Liver (tissue), 9 donors: ENCODE measurements around the gene MAPT. TPM values are rescaled to one million over a fixed set of nuclear protein-coding genes. Genes with fewer than 3 reads are reported as not detected.

Source experiments
- DNase-seq: peaks from one replicate; pipeline ENCODE4 v3.0.0-alpha.2; 2017; ENCODE audit warnings: low spot score
- H3K27ac ChIP-seq, 2 donors: one replicate each; pipeline ENCODE4 v1.7.0; 2013; ENCODE audit warnings: inconsistent platforms in 2 of 2, low read length in 2 of 2, control low read depth in 1 of 2, low read depth in 1 of 2, mild to moderate bottlenecking in 1 of 2
- H3K27me3 ChIP-seq, 4 donors: one replicate each; pipeline versions ENCODE4 v1.6.1 to v1.7.0; 2013; ENCODE audit warnings: low read length in 3 of 4, inconsistent platforms in 1 of 4, mild to moderate bottlenecking in 1 of 4, moderate library complexity in 1 of 4; ENCODE audit not compliant: control insufficient read depth in 4 of 4, insufficient read depth in 4 of 4
- H3K36me3 ChIP-seq, 4 donors: one replicate each; pipeline versions ENCODE4 v1.6.1 to v1.7.0; 2013; ENCODE audit warnings: low read length in 3 of 4, mild to moderate bottlenecking in 3 of 4, low read depth in 1 of 4, moderate library complexity in 1 of 4; ENCODE audit not compliant: control insufficient read depth in 4 of 4, insufficient read depth in 3 of 4
- H3K4me1 ChIP-seq, 4 donors: one replicate each; pipeline versions ENCODE4 v1.6.1 to v1.7.0; 2013; ENCODE audit warnings: low read length in 3 of 4, mild to moderate bottlenecking in 3 of 4, moderate library complexity in 1 of 4; ENCODE audit not compliant: control insufficient read depth in 4 of 4, insufficient read depth in 4 of 4
- H3K4me3 ChIP-seq, 3 donors: one replicate each; pipeline versions ENCODE4 v1.6.1 to v1.7.0; 2013; ENCODE audit warnings: low read length in 3 of 3, control low read depth in 1 of 3, low read depth in 1 of 3, mild to moderate bottlenecking in 1 of 3
- H3K9ac ChIP-seq, 2 donors: one replicate each; pipeline ENCODE4 v1.7.0; 2013; ENCODE audit warnings: low read length in 2 of 2, mild to moderate bottlenecking in 2 of 2, moderate library complexity in 2 of 2, control low read depth in 1 of 2, low read depth in 1 of 2
- H3K9me3 ChIP-seq, 4 donors: one replicate each; pipeline versions ENCODE4 v1.6.1 to v1.7.0; 2013; ENCODE audit warnings: low read length in 3 of 4; ENCODE audit not compliant: control insufficient read depth in 4 of 4
- CTCF ChIP-seq: fragments of 150-350 bp; IDR thresholded peaks from 2 replicates; pipeline ENCODE4 v1.5.1; 2017; ENCODE audit warnings: improper control_type of control experiment, low read depth, low read length; ENCODE audit not compliant: missing input control
- FOXA1 ChIP-seq: IDR thresholded peaks from 2 replicates; pipeline ENCODE4 v1.6.1; 2016; ENCODE audit warnings: antibody characterized with exemption
- FOXA2 ChIP-seq: IDR thresholded peaks from 2 replicates; pipeline ENCODE4 v1.6.1; 2016; ENCODE audit warnings: antibody characterized with exemption
- GABPA ChIP-seq, 2 donors: IDR thresholded peaks in 1 of 2; conservative IDR thresholded peaks in 1 of 2; 2 replicates each; pipeline ENCODE4 v1.6.1; 2016; ENCODE audit warnings: antibody characterized with exemption in 2 of 2, mild to moderate bottlenecking in 1 of 2, moderate library complexity in 1 of 2
- HNF4A ChIP-seq, 2 donors: conservative IDR thresholded peaks; 2 replicates each; pipeline ENCODE4 v1.6.1; 2016; ENCODE audit warnings: antibody characterized with exemption in 2 of 2, mild to moderate bottlenecking in 2 of 2
- HNF4G ChIP-seq: IDR thresholded peaks from 2 replicates; pipeline ENCODE4 v1.6.1; 2016; ENCODE audit warnings: antibody characterized with exemption
- JUND ChIP-seq, 2 donors: IDR thresholded peaks; 2 replicates each; pipeline ENCODE4 v1.6.1; 2016; ENCODE audit warnings: antibody characterized with exemption in 2 of 2
- NR2F2 ChIP-seq: IDR thresholded peaks from 2 replicates; pipeline ENCODE4 v1.6.1; 2016; ENCODE audit warnings: antibody characterized with exemption
- RAD21 ChIP-seq, 2 donors: IDR thresholded peaks; 2 replicates each; pipeline ENCODE4 v1.6.1; 2016; ENCODE audit warnings: antibody characterized with exemption in 2 of 2, mild to moderate bottlenecking in 2 of 2
- RXRA ChIP-seq, 2 donors: IDR thresholded peaks; 2 replicates each; pipeline ENCODE4 v1.6.1; 2017 to 2018; ENCODE audit warnings: antibody characterized with exemption in 2 of 2, mild to moderate bottlenecking in 1 of 2
- SP1 ChIP-seq: IDR thresholded peaks from 2 replicates; pipeline ENCODE4 v1.6.1; 2018; ENCODE audit warnings: antibody characterized with exemption, mild to moderate bottlenecking
- YY1 ChIP-seq: IDR thresholded peaks from 2 replicates; pipeline ENCODE4 v1.6.1; 2016; ENCODE audit warnings: antibody characterized with exemption, mild to moderate bottlenecking
- ZBTB33 ChIP-seq: IDR thresholded peaks from 2 replicates; pipeline ENCODE4 v1.6.1; 2016; ENCODE audit warnings: antibody characterized with exemption
- WGBS: extraction: QIAGEN DNeasy Blood & Tissue Kit; methylation state at CpG from one replicate; pipeline ENCODE4 v1.1.7; 2013; 5-methylcytosine and 5-hydroxymethylcytosine counted together
- polyA plus RNA-seq, 2 donors: library from polyadenylated mRNA; stranded (reverse) in 1 of 2; unstranded in 1 of 2; fragments of 200-250 nt in 1 of 2; fragments of >200 nt in 1 of 2; fragmentation: Nextera tagmentation in 1 of 2; extraction: Ambion mirVana in 1 of 2; gene quantifications; one replicate each; pipeline versions ENCODE4 v1.2.1 to v1.2.3, GENCODE V29; 2013 to 2015
- total RNA-seq, 2 donors: library from RNA; depleted of rRNA; stranded (reverse); fragments of >200 nt; gene quantifications; one replicate each; pipeline ENCODE4 v1.2.3, GENCODE V29; 2014
- TF ChIP-seq, protein P1 (sequence below): IDR thresholded peaks from 2 replicates; pipeline ENCODE4 v1.6.1; 2016; ENCODE audit warnings: antibody characterized with exemption
- TF ChIP-seq, protein P2 (sequence below): IDR thresholded peaks from 2 replicates; pipeline ENCODE4 v1.6.1; 2016; ENCODE audit warnings: antibody characterized with exemption, mild to moderate bottlenecking
- donor health status: healthy.
- donor health status: healthy.
- donor health status: healthy.
- donor health status: healthy.
- donor health status: healthy.

Gene MAPT
- total and polyA plus RNA-seq, 4 donors = 0.05 to 0.67 (median 0.27) TPM

GRCh38 chr17:45969726-45970125 lies 75.4 kb downstream of the MAPT start:
- no peak overlapping the region for H3K9ac ChIP-seq
- WGBS = 80% methylated on average over 2 of the region's 2 CpGs
- TF ChIP-seq FOXA1 (no peak), HNF4A (conservative IDR thresholded peaks at IDR 0.05) (no peak), RAD21 (IDR thresholded peaks at IDR 0.05) (no peak), GABPA (IDR thresholded peaks at IDR 0.05 in 1 of 2, conservative IDR thresholded peaks at IDR 0.05 in 1 of 2) (no peak), CTCF (no peak)
- H3K36me3 ChIP-seq = no peaks in the 10 kb centered on the region
- no peaks in the 10 kb centered on the region for H3K4me1 ChIP-seq
- H3K4me3 ChIP-seq = no peak overlapping the region
- H3K9me3 ChIP-seq = no peaks in the 10 kb centered on the region
- no peak overlapping the region for H3K27ac ChIP-seq
- no peak for DNase-seq
- peaks cover 0 to 3% (median 0%) of the 10 kb centered on the region in 4 donors for H3K27me3 ChIP-seq

- H3K4me1 ChIP-seq = no peaks in the 10 kb centered on the region
- H3K36me3 ChIP-seq = no peaks in the 10 kb centered on the region
- TF ChIP-seq FOXA2 (no peak), FOXA1 (no peak), GABPA (IDR thresholded peaks at IDR 0.05 in 1 of 2, conservative IDR thresholded peaks at IDR 0.05 in 1 of 2) (no peak), JUND (IDR thresholded peaks at IDR 0.05) (no peak), HNF4G (no peak), NR2F2 (no peak), YY1 (no peak), HNF4A (conservative IDR thresholded peaks at IDR 0.05) (no peak), ZBTB33 (no peak), RAD21 (IDR thresholded peaks at IDR 0.05) (no peak), RXRA (IDR thresholded peaks at IDR 0.05) (no peak), SP1 (no peak)
- TF ChIP-seq, protein P1, sequence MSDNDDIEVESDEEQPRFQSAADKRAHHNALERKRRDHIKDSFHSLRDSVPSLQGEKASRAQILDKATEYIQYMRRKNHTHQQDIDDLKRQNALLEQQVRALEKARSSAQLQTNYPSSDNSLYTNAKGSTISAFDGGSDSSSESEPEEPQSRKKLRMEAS = no peak
- TF ChIP-seq, protein P2, sequence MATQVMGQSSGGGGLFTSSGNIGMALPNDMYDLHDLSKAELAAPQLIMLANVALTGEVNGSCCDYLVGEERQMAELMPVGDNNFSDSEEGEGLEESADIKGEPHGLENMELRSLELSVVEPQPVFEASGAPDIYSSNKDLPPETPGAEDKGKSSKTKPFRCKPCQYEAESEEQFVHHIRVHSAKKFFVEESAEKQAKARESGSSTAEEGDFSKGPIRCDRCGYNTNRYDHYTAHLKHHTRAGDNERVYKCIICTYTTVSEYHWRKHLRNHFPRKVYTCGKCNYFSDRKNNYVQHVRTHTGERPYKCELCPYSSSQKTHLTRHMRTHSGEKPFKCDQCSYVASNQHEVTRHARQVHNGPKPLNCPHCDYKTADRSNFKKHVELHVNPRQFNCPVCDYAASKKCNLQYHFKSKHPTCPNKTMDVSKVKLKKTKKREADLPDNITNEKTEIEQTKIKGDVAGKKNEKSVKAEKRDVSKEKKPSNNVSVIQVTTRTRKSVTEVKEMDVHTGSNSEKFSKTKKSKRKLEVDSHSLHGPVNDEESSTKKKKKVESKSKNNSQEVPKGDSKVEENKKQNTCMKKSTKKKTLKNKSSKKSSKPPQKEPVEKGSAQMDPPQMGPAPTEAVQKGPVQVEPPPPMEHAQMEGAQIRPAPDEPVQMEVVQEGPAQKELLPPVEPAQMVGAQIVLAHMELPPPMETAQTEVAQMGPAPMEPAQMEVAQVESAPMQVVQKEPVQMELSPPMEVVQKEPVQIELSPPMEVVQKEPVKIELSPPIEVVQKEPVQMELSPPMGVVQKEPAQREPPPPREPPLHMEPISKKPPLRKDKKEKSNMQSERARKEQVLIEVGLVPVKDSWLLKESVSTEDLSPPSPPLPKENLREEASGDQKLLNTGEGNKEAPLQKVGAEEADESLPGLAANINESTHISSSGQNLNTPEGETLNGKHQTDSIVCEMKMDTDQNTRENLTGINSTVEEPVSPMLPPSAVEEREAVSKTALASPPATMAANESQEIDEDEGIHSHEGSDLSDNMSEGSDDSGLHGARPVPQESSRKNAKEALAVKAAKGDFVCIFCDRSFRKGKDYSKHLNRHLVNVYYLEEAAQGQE = no peak
- H3K9me3 ChIP-seq = no peaks in the 10 kb centered on the region
- DNase-seq = no peak
- H3K27me3 ChIP-seq = peaks cover 0 to 3% (median 0%) of the 10 kb centered on the region in 4 donors
- no peak overlapping the region for H3K27ac ChIP-seq
- H3K9ac ChIP-seq = no peak overlapping the region
- 96% methylated on average over 3 of the region's 3 CpGs for whole genome bisulfite sequencing
- no peak overlapping the region for H3K4me3 ChIP-seq
These were observed 76.3 kb downstream of the MAPT start for GRCh38 chr17:45970659-45971058.
